Right hindlimb (tissue), 1 donor: ENCODE data around the gene COL5A1.

Experiments
- DNase-seq: peaks from one replicate; pipeline ENCODE4 v3.0.0-alpha.2; 2018

Gene COL5A1

DNA sequence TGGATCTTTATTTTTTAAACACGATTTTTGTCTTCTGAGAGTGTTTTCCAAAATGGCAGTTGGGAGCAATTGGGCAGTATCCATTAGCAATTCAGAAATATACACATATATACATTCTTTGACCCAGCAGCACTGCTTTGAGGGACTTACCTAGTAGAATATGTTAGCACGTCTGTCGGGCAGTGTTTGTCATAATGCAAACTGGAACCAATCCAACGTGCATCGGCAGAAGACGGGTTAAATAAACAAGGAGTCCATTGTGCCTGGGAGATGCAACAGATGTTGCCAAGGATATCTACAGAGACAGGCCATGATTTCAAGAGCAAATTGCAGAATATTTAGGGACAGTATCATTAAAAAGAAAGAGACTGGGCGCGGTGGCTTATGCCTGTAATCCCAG, 107.0 kb downstream of the COL5A1 start:
- DNase-seq = no peak

DNA sequence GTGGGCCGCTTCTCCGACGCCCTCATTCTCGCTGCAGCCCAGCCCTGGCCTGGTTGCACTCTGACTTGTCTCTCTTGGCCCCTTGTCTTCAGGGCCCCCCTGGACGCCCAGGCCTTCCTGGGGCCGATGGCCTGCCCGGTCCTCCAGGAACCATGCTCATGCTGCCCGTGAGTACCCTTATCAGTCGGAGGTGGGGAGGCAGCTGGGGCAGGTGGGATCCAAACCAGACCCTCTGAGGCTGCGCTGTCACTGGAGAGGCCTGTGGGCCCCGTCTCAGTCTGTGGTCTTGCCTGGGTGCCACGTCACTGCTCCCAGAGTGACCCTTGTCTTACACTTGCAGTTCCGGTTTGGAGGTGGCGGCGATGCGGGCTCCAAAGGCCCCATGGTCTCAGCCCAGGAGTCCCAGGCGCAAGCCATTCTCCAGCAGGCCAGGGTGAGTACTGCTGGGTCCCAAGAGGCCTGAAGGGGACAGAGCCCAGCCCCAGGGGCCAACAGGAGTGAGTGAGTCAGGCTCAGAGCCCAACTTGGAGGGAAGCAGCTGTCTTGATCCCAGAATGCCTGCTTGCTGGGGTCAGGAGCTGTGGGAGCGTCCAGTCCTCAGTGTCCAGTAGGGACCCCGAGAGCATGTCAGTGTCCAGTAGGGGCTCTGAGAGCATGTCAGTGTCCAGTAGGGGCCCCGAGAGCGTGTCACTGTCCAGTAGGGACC, 109.0 kb downstream of the COL5A1 start:
- DNase-seq = no peak

DNA sequence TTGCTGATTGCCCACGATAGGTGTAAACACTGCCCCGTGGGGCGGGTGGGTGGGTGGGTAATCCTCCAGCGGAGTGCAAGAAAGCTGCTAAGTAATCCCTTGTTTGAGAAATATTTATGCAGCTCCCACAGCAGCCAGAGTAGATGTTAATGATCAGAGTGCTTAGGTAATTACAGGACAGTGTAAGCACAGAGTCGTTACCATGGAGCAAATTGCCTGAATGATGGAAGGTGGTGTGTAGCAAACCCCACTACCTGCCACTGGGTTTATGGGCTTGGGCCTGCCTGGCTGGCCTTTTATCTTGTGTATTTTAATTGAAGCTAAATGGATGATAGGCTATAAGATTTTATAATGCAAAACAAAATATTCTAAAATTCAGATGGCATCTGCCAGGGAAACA, 110.0 kb downstream of the COL5A1 start:
- no peak for DNase-seq

GRCh38 chr9:134752471-134753168, 111.0 kb downstream of the COL5A1 start:
- DNase-seq = no peak

GRCh38 chr9:134753191-134753590, 111.6 kb downstream of the COL5A1 start:
- DNase-seq = no peak

- DNase-seq = no peak
These were observed 113.8 kb downstream of the COL5A1 start for GRCh38 chr9:134755221-134755907.

- DNase-seq = no peak
These were observed 114.5 kb downstream of the COL5A1 start for GRCh38 chr9:134756098-134756497.

DNA sequence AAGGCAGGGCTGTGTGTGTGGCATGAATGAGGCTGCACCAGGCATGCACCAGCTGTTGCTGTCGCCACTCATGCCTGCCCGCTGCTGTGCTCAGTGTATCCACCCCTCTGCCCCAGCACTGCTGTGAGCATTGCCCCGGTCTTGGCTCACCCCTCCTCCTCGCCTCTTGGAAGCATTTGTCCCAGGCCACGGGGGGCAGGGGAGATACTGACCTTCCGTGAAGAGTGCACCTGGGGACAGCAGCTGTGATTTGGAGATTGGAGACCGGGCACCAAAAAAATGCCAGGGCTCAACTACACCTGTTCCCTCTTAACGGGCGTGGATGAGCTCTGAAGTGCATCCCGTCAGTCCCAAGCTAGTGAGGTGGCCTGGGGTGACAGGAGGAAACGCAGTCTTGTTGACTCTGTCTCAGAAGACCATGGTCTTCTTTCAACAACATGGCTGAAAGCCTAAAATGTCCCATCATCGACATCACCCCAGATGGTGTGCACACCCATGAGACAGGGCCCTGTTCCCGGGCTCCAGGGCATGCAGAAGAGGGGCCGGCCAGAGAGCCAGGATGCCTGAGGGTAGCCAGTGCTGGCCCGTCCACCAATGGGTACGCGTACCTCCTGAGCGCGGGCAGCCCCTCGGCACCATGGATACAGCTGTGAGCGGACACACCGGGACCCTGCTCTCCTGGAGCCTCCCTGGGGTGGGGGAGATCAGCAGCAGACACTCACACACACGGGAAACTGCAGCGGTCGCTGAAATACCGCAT, 115.8 kb downstream of the COL5A1 start:
- no peak for DNase-seq

GRCh38 chr9:134758949-134759607, 117.5 kb downstream of the COL5A1 start:
- DNase-seq = peak; percentile 59

- DNase-seq = no peak
These were observed 118.3 kb downstream of the COL5A1 start for GRCh38 chr9:134759913-134760312.

DNA sequence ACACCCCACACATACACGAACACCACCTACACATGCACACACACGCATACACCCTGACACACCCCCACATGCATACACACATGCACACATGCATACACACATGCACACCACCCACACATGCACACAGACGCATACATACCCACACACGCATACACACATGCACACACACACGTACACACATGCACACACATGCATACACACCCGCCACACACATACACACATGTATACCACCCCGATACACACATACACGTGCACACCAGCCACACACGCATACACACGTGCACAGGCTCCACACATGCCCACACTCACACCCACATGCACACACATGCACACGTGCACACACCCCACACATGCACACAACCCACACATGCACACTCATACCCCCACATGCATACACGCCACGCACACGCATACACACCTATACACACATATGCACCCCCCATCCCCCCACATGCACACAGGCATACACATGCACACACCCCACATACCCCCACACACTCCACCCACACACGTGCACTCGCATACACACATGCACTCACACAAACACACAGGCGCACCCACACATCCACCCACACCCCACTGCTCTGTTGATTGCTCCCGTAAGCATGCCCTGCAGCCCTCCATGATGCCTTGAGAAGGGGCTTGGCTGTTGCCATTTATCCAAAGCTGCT, 119.3 kb downstream of the COL5A1 start:
- no peak for DNase-seq

DNA sequence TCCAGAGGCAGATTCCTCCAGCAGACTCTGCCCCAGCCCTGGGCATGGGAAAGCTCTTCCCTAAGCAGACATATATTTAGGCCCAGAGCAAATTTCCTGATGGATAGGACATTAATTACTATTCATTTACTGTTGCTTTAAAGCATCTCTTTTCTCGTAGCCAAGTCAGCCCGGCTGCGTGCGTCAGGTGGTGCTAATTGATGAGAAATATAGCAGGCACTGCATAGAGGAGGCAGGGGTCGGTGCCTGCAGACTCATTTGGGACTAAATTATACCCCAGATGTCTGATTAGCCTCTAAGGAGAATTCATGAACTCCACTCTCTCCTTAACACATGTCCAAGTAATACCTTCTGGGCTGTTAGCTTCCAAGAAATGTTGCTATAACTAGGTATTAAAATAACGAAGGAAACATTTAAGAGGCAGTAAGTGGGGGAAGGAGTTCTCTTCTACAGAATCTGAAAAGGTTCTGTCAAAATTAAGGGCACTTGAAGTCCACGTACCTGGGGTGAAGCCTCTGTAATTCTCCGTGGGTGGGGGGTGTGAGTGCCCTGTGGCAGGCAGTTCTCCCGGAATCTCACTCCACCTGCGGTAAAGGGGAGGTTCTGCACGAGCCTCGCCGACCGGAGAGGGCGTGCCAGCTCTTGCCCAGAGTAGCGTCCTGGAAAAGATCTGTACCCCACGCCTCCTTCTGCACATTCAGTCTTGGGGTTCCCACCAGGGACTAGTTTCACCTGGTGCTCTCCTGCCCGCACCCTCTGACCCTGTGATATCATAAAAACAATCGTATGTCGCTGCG, 123.1 kb downstream of the COL5A1 start:
- no peak for DNase-seq

DNA sequence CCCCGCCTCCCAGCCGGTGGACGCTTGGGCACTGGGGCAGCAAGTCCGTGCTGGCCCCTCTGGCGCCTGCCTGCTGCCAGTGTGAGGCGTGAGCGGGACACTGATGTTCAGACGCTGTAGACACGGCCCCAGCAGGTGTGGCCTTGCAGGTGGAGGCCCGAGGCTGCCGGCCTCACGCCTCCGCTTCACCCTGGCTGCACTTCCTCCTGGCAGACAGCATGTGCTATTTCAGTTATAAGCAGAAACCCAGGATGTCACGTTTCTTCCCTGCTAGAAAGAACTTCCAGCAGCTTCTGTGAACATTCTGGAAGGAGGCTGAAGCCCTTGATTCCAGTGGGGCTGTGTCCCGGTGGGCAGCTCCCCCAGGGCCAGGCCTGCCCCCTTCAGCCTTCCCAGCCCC, 124.2 kb downstream of the COL5A1 start:
- no peak for DNase-seq

GRCh38 chr9:134766587-134766986, 125.0 kb downstream of the COL5A1 start:
- DNase-seq = no peak

DNA sequence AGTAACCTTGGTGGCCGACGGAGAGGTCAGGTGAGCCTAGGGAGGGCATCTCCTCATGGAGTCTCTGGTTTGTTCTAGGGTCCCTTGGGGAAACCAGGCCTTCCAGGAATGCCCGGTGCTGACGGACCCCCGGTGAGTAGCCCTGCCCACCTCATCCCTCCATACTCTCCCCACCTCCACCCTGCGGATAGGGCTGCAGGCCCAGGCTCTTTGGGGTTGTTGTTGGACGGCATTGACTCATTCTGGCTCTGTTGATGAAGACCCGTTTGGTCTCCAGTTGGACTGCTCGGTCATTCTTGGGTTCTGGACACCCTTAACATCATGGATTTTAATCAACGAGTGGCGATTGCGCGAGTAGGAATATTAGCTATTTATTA, 126.7 kb downstream of the COL5A1 start:
- DNase-seq = no peak

DNA sequence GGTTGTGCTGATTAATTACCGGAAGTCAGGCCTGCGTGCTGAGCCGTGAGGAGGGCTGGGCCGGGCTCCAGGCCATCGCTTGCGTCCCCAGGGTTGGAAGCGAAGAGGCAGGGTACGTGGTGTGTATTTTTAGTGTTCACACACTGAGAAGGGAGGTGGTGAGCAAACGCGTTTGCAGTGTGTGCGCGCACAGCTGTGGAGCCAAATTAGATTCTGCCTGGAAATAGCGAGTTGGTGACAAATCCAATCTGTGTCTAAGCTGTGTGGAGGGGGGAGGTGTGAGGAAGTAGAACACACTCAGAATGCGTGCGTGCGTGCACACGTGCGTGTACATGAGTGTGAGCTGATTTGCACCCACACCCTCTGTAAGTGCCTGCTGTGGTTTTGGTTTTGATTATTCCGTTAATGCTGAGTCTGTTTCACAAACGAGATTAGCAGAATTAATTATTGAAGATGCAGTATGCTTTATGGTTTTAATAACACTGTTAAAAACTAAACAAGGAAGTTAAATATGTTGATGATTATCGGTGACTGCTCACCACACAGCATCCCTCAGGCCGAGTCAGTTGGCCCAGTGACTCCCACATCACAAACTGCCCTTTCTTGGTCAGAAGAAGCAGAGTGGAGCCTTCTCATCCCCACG, 127.2 kb downstream of the COL5A1 start:
- peak; percentile 82 for DNase-seq

DNA sequence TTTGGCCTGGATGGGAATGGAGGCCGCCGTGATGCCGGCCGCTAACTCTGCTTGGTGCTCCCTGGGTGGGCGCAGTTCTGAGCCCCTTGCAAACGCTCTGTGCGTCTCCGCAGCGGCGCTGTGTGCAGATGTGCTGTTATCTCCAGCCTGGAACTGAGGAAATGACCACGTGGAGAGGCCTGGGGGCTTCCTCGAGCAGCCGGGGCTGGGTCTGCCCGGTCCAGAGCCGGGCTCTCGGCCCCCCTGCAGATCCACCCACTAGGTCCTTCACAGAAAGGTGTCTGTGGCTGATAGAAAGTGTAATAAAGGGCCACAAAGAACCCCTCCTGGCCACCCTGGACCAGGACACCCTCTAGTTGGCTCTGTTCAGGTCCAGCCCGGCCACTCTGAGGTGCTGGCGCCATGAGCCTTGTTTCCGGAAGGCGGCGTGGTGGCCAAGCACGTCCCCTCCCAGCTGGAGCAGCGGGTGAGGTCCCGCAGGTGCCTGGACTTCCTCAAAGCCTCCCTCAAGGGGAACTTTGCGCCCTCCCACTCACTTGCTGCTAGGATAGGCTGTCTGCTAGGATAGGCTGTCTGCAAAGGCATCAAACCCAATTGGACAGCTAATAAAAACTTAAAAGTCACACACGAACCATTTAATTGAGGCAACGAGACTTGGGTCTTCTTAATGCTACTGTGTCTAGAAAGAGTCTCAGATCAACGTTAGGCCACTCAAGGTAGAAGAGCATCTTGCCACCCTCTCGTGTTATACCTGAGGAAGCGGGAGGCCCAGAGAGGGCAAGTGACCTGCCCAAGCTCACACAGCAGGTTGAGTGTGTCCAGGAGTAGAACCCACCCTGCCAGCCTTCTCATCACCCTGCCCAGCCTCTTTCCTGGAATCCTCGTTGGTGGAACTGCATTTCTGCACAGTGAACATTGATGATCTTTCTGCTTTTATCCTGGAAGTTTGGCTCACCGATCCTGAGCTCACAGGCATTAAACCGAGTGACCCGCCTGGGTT, 129.7 kb downstream of the COL5A1 start:
- no peak for DNase-seq

DNA sequence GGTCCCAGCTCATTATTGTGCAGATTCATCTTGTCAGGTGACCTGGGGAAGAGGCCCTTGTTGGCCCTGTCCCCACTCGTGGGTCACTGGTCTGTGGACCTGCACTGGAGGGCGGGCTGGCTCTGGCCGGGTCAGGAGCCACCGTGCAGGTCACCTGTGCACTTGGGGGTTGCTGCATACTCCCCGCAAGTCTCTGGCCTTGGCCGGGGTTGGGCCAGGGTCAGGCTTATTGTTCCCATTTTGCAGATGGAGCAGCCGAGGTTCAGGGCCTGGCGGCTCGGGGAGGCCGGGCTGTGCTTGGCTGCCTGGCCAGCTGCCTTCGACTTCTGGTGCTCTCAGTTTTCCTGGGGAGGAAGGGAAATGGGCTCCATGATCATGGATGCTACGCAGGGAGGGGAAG, 130.7 kb downstream of the COL5A1 start:
- no peak for DNase-seq

DNA sequence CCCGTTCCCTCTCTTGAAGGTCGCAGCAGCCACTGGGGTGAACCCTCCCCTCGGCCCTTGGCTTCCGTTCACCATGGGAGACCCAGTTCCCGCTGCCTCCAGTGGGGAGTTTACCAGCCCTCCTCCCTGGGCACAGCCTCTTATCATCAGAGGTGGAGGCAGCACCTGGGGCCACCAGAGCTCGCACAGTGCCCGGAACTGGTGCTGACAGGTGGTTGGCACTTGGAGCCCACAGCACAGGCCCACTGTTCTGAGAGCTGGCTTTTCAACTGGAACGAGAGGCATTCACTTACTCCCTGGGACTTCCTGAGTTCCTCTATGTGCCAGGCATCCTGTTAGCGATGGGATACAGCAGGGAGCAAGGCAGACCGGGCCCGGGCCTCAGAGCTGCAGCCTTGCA, 132.2 kb downstream of the COL5A1 start:
- no peak for DNase-seq

DNA sequence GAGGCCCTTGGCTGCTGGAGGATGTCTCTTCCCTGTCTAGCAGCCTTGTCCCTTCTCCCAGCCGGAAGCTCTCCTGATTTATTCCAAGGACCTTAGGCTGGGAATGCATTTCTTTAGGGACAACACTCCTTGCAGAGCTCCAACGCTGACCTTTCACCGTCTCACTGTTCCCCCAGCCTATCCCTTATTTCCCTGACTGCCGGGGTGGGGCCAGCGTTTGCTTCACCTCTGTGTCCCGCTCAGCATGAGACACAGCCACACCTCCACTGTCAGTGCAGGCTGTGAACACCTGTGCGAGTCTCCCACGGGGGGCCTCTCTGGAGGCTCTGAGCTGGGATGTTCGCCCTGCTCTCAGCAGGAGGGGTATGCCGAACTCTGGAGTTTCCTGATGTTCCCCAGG, 132.8 kb downstream of the COL5A1 start:
- no peak for DNase-seq
